GM12872 (cell line): ENCODE measurements around the gene ECT2L.

Source experiments
- CTCF ChIP-seq: IDR thresholded peaks from 3 replicates; pipeline ENCODE4 v1.5.1; 2011; ENCODE audit warnings: low read depth, mild to moderate bottlenecking, low read length, moderate library complexity; ENCODE audit not compliant: insufficient read depth

Gene ECT2L

GRCh38 chr6:138795809-138796603 is at the start of gene ECT2L:
Gene ECT2L, plus strand, starts transcription at chr6:138796087. Its CDS starts 17,188 bp downstream, at chr6:138813275.
- no peak for TF ChIP-seq CTCF

- TF ChIP-seq CTCF: peak; percentile 43; the same call in 2 of the 3 replicates
These were observed 43.9 kb upstream of the ECT2L start for GRCh38 chr6:138752017-138752416.

- TF ChIP-seq CTCF: no peak
These were observed 38.8 kb upstream of the ECT2L start for GRCh38 chr6:138757136-138757535.

GRCh38 chr6:138765896-138766655 is 29.8 kb upstream of the ECT2L start:
- TF ChIP-seq CTCF: peak; percentile 42; the same call in 2 of the 3 replicates

GRCh38 chr6:138769102-138769676 is 26.7 kb upstream of the ECT2L start:
- TF ChIP-seq CTCF: no peak

GRCh38 chr6:138772596-138773176 is 23.2 kb upstream of the ECT2L start:
- no peak for TF ChIP-seq CTCF
